Renal cortex interstitium (tissue), 11 donors: Measurements from ENCODE around the gene LIN9. TPM values are rescaled to one million over a fixed set of nuclear protein-coding genes. Genes with fewer than 3 reads are reported as not detected.

ENCODE experiments used
- DNase-seq, 11 donors: peaks; one replicate each; pipeline ENCODE4 v3.0.0-alpha.2; 2013; ENCODE audit warnings: low read depth in 9 of 11, low spot score in 4 of 11; ENCODE audit errors: extremely low read depth in 1 of 11
- polyA plus RNA-seq, 3 donors: library from polyadenylated mRNA; unstranded; fragments of 120-200 nt; gene quantifications; one replicate each; pipeline ENCODE4 v1.2.1, GENCODE V29; 2013; ENCODE audit not compliant: insufficient read length in 3 of 3

The LIN9 gene
- polyA plus RNA-seq, 3 donors: 9.2 to 11.7 (median 10.0) TPM

GRCh38 chr1:226332947-226333346 lies 24.0 kb upstream of the LIN9 start:
- DNase-seq: no peak

GRCh38 chr1:226329237-226329636 lies 20.3 kb upstream of the LIN9 start:
- DNase-seq: no peak

GRCh38 chr1:226327761-226328162 lies 18.8 kb upstream of the LIN9 start:
- DNase-seq: no peak

- DNase-seq: no peak
Observed at GRCh38 chr1:226325178-226325577, 16.2 kb upstream of the LIN9 start.

- no peak for DNase-seq
Observed at GRCh38 chr1:226324479-226324878, 15.5 kb upstream of the LIN9 start.

- DNase-seq: no peak
Observed at GRCh38 chr1:226322986-226323385, 14.0 kb upstream of the LIN9 start.

GRCh38 chr1:226320930-226321329 lies 12.0 kb upstream of the LIN9 start:
- DNase-seq: no peak

- DNase-seq: no peak
Observed at GRCh38 chr1:226318471-226318870, 9.5 kb upstream of the LIN9 start.

- no peak for DNase-seq
Observed at GRCh38 chr1:226314055-226314454, 5.1 kb upstream of the LIN9 start.

- no peak for DNase-seq
Observed at GRCh38 chr1:226312065-226312464, 3.1 kb upstream of the LIN9 start.

- no peak for DNase-seq
Observed at GRCh38 chr1:226311376-226311775, 2.4 kb upstream of the LIN9 start.

- no peak for DNase-seq
Observed at GRCh38 chr1:226310637-226311195, 1.8 kb upstream of the LIN9 start.

- DNase-seq: no peak
Observed at GRCh38 chr1:226310245-226310540, 1.2 kb upstream of the LIN9 start.

- DNase-seq: peak in 7 of 11 donors; percentile 21 to 50 (median 27)
Observed at GRCh38 chr1:226309398-226310244, 657 bp upstream of the LIN9 start.

- DNase-seq: peak in 3 of 11 donors; percentile 5 to 16 (median 7)
Observed at GRCh38 chr1:226308166-226308722, 720 bp downstream of the LIN9 start.

GRCh38 chr1:226306425-226306824 lies 2.5 kb downstream of the LIN9 start:
- DNase-seq: no peak

- no peak for DNase-seq
Observed at GRCh38 chr1:226305184-226305583, 3.8 kb downstream of the LIN9 start.

- DNase-seq: no peak
Observed at GRCh38 chr1:226304291-226304955, 4.5 kb downstream of the LIN9 start.

GRCh38 chr1:226302731-226303130 lies 6.2 kb downstream of the LIN9 start:
- no peak for DNase-seq

GRCh38 chr1:226296911-226297310 lies 12.1 kb downstream of the LIN9 start:
- no peak for DNase-seq
